Stomach (tissue), 9 donors: ENCODE measurements around the gene SDSL. TPM values are rescaled to one million over a fixed set of nuclear protein-coding genes. Genes with fewer than 3 reads are reported as not detected.

Source experiments
- DNase-seq, 2 donors: peaks; one replicate each; pipeline versions ENCODE4 v3.0.0 to v3.0.0-alpha.2; 2013 to 2019
- H3K27ac ChIP-seq, 5 donors: fragments of 200-600 bp in 4 of 5; sonication (generic) in 4 of 5; one replicate each; pipeline ENCODE4 v1.5.1; 2013 to 2019; ENCODE audit warnings: mild to moderate bottlenecking in 1 of 5, moderate library complexity in 1 of 5
- H3K27me3 ChIP-seq, 3 donors: fragments of 200-600 bp; sonication (generic); one replicate each; pipeline ENCODE4 v1.5.1; 2017 to 2019; ENCODE audit warnings: mixed run types in 1 of 3
- H3K36me3 ChIP-seq, 4 donors: fragments of 200-600 bp; sonication (generic); 1 replicate in 3 of 4; 2 replicates in 1 of 4; pipeline ENCODE4 v1.5.1; 2016 to 2019
- H3K4me1 ChIP-seq, 4 donors: fragments of 200-600 bp; sonication (generic); one replicate each; pipeline ENCODE4 v1.5.1; 2016 to 2019
- H3K4me3 ChIP-seq, 4 donors: fragments of 200-600 bp; sonication (generic) in 3 of 4; one replicate each; pipeline ENCODE4 v1.5.1; 2016 to 2019; ENCODE audit warnings: mild to moderate bottlenecking in 1 of 4
- H3K9me3 ChIP-seq, 4 donors: fragments of 200-600 bp; sonication (generic); one replicate each; pipeline ENCODE4 v1.5.1; 2016 to 2019
- EP300 ChIP-seq: sonication (generic); formaldehyde crosslinking; IDR thresholded peaks from one replicate; pipeline ENCODE4 v1.6.1; 2017; ENCODE audit warnings: antibody characterized with exemption
- POLR2A ChIP-seq, 4 donors: fragments of 450-650 bp; IDR thresholded peaks; one replicate each; pipeline ENCODE4 v1.6.1; 2016; ENCODE audit warnings: antibody characterized with exemption in 4 of 4, control low read depth in 2 of 4, mild to moderate bottlenecking in 1 of 4, moderate library complexity in 1 of 4
- POLR2AphosphoS5 ChIP-seq, 3 donors: sonication (generic); formaldehyde crosslinking; IDR thresholded peaks; one replicate each; pipeline ENCODE4 v1.6.1; 2016; ENCODE audit warnings: antibody characterized with exemption in 3 of 3
- WGBS, 5 donors: extraction: QIAGEN DNeasy Blood & Tissue Kit in 3 of 5; methylation state at CpG; one replicate each; pipeline versions ENCODE4 v1.1.5 to v1.1.7; 2013 to 2018; 5-methylcytosine and 5-hydroxymethylcytosine counted together
- intact Hi-C: fragments of 100-400 bp; cut with DNase I; formaldehyde crosslinking; loops from one replicate; pipeline ENCODE4 v1.15.1; 2023; ENCODE audit warnings: low total_unique reads
- polyA plus RNA-seq, 3 donors: library from polyadenylated mRNA; stranded (reverse); fragments of 200-250 nt; gene quantifications; one replicate each; pipeline ENCODE4 v1.2.3, GENCODE V29; 2013
- total RNA-seq, 5 donors: library from RNA; depleted of rRNA; stranded (reverse); fragments of >200 nt; gene quantifications; one replicate each; pipeline versions ENCODE4 v1.1.0 to v1.2.3, GENCODE V29; 2014 to 2016
- TF ChIP-seq, protein P1 (sequence below), 7 experiments: fragments of 450-650 bp in 4 of 7; fragments of 200-600 bp in 3 of 7; sonication (generic) in 3 of 7; IDR thresholded peaks; one replicate each; pipeline ENCODE4 v1.5.1; 2016 to 2019; ENCODE audit warnings: antibody characterized with exemption in 7 of 7, control low read depth in 2 of 7, mild to moderate bottlenecking in 1 of 7
- donor health status: healthy with polysubstance abuse.
- donor health status: Bipolar disorder and iron deficiency.
- donor health status: healthy.

The SDSL gene
- total and polyA plus RNA-seq, 8 donors = 5.9 to 27.2 (median 15.1) TPM; not detected in 2

- H3K27me3 ChIP-seq = peaks cover 0 to 37% (median 8%) of the 10 kb centered on the region in 3 donors
- H3K27ac ChIP-seq = no peak overlapping the region
- DNase-seq = no peak
- intact Hi-C loops = no loop called here
- TF ChIP-seq POLR2A (IDR thresholded peaks at IDR 0.05) = no peak
- TF ChIP-seq POLR2AphosphoS5 (IDR thresholded peaks at IDR 0.05) = no peak
- no peak for TF ChIP-seq EP300
- TF ChIP-seq, protein P1, sequence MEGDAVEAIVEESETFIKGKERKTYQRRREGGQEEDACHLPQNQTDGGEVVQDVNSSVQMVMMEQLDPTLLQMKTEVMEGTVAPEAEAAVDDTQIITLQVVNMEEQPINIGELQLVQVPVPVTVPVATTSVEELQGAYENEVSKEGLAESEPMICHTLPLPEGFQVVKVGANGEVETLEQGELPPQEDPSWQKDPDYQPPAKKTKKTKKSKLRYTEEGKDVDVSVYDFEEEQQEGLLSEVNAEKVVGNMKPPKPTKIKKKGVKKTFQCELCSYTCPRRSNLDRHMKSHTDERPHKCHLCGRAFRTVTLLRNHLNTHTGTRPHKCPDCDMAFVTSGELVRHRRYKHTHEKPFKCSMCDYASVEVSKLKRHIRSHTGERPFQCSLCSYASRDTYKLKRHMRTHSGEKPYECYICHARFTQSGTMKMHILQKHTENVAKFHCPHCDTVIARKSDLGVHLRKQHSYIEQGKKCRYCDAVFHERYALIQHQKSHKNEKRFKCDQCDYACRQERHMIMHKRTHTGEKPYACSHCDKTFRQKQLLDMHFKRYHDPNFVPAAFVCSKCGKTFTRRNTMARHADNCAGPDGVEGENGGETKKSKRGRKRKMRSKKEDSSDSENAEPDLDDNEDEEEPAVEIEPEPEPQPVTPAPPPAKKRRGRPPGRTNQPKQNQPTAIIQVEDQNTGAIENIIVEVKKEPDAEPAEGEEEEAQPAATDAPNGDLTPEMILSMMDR (IDR thresholded peaks at IDR 0.05) = no peak
- H3K36me3 ChIP-seq = peaks cover 0 to 4% (median 3%) of the 10 kb centered on the region in 4 donors
- H3K4me1 ChIP-seq = no peaks in the 10 kb centered on the region
- H3K4me3 ChIP-seq = no peak overlapping the region
- no peaks in the 10 kb centered on the region for H3K9me3 ChIP-seq
Measured at GRCh38 chr12:113396200-113396599, 26.0 kb upstream of the SDSL start.

DNA sequence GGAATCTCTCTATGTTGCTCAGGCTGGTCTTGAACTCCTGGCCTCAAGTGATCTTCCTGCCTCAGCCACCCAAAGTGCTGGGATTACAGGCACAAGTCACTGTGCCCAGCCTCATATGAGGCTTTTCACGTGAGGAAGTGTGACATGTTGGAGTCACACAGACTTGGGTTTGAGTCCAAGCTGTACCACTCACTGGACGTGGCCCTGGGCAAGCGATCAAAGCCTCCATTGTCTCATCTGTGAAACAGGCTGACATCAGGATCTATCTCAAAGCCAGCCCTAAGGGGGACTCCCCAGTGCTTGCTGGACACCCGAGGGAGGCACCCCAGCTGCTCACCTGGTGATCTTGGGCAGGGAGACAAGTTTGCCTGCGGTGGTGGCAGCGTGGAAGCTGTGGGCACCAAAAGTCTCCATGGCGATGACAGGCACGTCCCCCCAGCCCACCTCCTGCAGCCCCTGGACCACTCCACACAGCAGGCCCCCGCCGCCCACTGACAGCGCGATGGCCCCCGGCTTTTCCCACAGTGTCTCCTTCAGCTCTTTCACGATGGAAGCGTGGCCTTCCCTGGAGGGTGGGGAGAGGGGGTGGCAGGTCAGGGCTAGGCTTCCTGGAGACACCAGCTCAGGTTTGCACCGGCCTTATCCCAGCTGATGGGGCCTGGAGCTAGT is 25.2 kb upstream of the SDSL start:
- H3K4me1 ChIP-seq = no peaks in the 10 kb centered on the region
- intact Hi-C loops = no loop called here
- H3K27ac ChIP-seq = no peak overlapping the region
- H3K36me3 ChIP-seq = no peaks in the 10 kb centered on the region
- no peak for DNase-seq
- peaks cover 0 to 45% (median 8%) of the 10 kb centered on the region in 3 donors for H3K27me3 ChIP-seq
- TF ChIP-seq POLR2A (IDR thresholded peaks at IDR 0.05) = no peak
- TF ChIP-seq EP300 = no peak
- no peak for TF ChIP-seq POLR2AphosphoS5 (IDR thresholded peaks at IDR 0.05)
- TF ChIP-seq, protein P1 (IDR thresholded peaks at IDR 0.05) = no peak
- WGBS, 5 donors = 48 to 67% (median 64%) methylated on average over 4 to 16 of the region's 16 CpGs
- no peak overlapping the region for H3K4me3 ChIP-seq
- no peaks in the 10 kb centered on the region for H3K9me3 ChIP-seq

DNA sequence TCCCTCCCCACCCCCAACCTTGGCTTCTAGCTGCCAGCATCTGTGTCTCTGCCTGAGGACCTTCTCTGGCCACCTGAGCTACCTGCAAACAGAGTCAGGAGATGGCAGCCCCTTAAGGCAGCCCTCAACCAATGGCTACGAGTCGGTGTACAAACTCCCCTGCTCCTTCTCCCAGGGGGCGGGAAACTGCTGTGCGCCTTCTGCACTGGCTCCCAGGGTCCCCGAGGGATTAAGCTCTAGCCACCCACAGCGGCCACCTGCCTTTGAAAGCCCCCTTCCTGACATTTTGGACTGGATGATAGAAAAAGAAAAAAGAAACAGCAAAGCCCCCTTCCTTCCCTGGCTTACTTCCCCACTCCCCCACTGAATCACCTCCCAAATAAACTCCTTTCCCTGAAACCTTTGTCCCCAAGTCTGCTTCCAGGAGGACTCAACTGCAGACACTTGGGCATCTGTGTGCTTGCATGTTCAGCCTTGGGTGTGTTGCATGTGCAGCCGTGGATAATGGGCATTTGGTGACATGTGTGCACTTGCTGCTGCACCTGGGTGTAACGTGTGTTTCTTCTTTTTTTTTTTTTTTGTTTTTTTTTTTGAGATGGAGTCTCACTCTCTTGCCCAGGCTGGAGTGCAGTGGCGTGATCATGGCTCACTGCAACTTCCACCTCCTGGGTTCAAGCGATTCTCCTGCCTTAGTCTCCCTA is 24.5 kb upstream of the SDSL start:
- H3K9me3 ChIP-seq = no peaks in the 10 kb centered on the region
- intact Hi-C loops = no loop called here
- no peaks in the 10 kb centered on the region for H3K4me1 ChIP-seq
- no peaks in the 10 kb centered on the region for H3K36me3 ChIP-seq
- H3K27me3 ChIP-seq = peaks cover 0 to 52% (median 8%) of the 10 kb centered on the region in 3 donors
- 46 to 59% (median 48%) methylated on average over 9 to 10 of the region's 10 CpGs for WGBS, 5 donors
- no peak for DNase-seq
- H3K27ac ChIP-seq = no peak overlapping the region
- TF ChIP-seq POLR2A (IDR thresholded peaks at IDR 0.05) (no peak), POLR2AphosphoS5 (IDR thresholded peaks at IDR 0.05) (no peak), EP300 (no peak)
- TF ChIP-seq, protein P1 (IDR thresholded peaks at IDR 0.05) = no peak
- no peak overlapping the region for H3K4me3 ChIP-seq

DNA sequence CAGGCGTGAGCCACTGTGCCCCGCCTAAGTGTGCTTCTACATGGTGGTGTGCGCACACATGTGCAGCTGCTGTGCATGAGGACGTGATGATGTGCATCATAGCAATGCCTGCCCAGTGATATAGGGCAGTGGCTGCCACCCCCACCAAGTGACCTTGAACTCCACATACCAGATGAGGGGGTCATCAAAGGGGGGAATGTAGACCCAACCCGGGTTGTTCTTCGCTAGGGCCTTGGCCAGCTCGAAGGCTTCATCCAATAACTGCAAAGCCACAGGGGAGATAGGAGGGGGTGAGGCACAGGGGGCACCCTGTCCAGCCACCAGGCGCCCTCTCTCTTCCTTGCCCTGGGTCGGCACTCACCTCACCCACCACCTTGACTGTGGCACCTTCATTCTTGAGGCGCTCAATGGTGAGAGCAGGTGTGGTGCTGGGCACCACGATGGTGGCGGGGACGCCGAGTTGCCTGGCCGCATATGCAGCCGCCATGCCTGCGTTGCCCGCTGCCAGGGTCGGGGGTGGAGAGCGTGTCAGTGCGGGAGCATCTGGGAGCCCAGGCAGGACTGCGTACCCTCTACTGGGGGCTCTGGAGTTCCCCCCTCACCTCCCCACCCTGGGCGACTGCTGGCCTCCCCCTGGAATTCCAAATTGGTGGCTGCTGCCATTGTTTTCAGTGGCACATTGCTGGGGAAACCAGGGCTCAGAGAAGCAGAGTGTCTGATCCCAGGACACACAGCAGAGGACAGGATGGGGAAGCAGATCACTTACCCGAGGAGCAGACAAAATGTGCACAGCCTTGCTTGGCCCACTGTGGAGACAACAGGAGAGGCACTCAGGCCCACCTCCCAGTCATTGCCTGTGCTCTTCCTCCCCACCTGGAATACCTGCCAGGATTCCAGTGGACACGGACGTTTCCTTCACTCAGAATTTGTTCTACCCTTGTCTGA is 23.6 kb upstream of the SDSL start:
- Histone ChIP-seq H3K27ac (no peak overlapping the region), H3K4me1 (peaks cover 0 to 2% (median under 1%) of the 10 kb centered on the region in 4 donors), H3K9me3 (no peaks in the 10 kb centered on the region), H3K4me3 (no peak overlapping the region), H3K27me3 (peaks cover 0 to 57% (median 8%) of the 10 kb centered on the region in 3 donors), H3K36me3 (no peaks in the 10 kb centered on the region)
- no peak for DNase-seq
- TF ChIP-seq POLR2A (IDR thresholded peaks at IDR 0.05) (no peak), POLR2AphosphoS5 (IDR thresholded peaks at IDR 0.05) (no peak), EP300 (no peak)
- TF ChIP-seq, protein P1 (IDR thresholded peaks at IDR 0.05) = no peak
- intact Hi-C loops = no loop called here
- 80 to 87% (median 83%) methylated on average over 13 to 26 of the region's 26 CpGs for WGBS, 5 donors
